ENCODE measurements around the gene FMN2. TPM values are rescaled to one million over a fixed set of nuclear protein-coding genes. Genes with fewer than 3 reads are reported as not detected.

The FMN2 gene
- total RNA-seq, 2 experiments from 2014 or later: not detected

DNA sequence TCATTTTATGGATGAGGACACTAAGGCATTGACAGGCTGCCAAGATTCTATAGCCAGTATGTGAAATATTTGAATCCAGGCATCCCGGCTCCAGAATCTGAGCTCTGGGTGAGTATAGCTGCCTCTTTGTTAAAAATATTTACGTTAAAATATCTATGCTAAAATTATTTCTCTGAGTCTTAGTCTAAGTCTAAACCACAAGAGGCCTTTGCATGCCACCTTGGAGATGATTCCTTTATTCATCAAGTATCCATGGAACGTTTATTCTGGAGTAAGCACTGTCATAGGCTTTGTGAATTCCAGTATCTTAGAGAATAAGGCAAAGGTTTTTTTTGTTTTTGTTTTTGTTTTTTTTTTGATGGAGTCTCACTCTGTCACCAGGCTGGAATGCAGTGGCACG, 403.9 kb downstream of the FMN2 start:
- ChIA-PET POLR2A (no interaction called here), CTCF (no interaction called here)
- H3K4me3 Mint-ChIP-seq: no peak overlapping the region
- Histone ChIP-seq H3K4me3 (ENCODE audit: low read length) (no peak overlapping the region), H3K36me3 (ENCODE audit: insufficient read depth, low read length) (no peaks in the 10 kb centered on the region), H3K4me1 (ENCODE audit: insufficient read depth, low read length) (no peaks in the 10 kb centered on the region), H3K27ac (ENCODE audit: low read depth in 1 of 2, low read length in 2 of 2) (no peak overlapping the region), H3K9me3 (ENCODE audit: control insufficient read depth in 1 of 2, insufficient read depth in 1 of 2, low read length in 2 of 2) (peaks cover 0 to 15% of the 10 kb centered on the region in 2 experiments), H3K27me3 (ENCODE audit: control insufficient read depth in 1 of 2, insufficient read depth in 2 of 2, low read length in 2 of 2) (no peaks in the 10 kb centered on the region)
- peaks cover 16% of the 10 kb centered on the region for H3K27me3 Mint-ChIP-seq
- peaks cover 3% of the 10 kb centered on the region for H3K9me3 Mint-ChIP-seq
- ATAC-seq (ENCODE audit: poor library complexity): no peak
- no peaks in the 10 kb centered on the region for H3K36me3 Mint-ChIP-seq (ENCODE audit: low read depth)
- no peaks in the 10 kb centered on the region for H3K4me1 Mint-ChIP-seq (ENCODE audit: low read depth)
- TF ChIP-seq, protein P1, sequence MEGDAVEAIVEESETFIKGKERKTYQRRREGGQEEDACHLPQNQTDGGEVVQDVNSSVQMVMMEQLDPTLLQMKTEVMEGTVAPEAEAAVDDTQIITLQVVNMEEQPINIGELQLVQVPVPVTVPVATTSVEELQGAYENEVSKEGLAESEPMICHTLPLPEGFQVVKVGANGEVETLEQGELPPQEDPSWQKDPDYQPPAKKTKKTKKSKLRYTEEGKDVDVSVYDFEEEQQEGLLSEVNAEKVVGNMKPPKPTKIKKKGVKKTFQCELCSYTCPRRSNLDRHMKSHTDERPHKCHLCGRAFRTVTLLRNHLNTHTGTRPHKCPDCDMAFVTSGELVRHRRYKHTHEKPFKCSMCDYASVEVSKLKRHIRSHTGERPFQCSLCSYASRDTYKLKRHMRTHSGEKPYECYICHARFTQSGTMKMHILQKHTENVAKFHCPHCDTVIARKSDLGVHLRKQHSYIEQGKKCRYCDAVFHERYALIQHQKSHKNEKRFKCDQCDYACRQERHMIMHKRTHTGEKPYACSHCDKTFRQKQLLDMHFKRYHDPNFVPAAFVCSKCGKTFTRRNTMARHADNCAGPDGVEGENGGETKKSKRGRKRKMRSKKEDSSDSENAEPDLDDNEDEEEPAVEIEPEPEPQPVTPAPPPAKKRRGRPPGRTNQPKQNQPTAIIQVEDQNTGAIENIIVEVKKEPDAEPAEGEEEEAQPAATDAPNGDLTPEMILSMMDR (IDR thresholded peaks at IDR 0.05): no peak
- intact Hi-C loops (cut with DNase I, micrococcal nuclease): no loop called here
- no peak overlapping the region for H3K27ac Mint-ChIP-seq
- DNase-seq: no peak

DNA sequence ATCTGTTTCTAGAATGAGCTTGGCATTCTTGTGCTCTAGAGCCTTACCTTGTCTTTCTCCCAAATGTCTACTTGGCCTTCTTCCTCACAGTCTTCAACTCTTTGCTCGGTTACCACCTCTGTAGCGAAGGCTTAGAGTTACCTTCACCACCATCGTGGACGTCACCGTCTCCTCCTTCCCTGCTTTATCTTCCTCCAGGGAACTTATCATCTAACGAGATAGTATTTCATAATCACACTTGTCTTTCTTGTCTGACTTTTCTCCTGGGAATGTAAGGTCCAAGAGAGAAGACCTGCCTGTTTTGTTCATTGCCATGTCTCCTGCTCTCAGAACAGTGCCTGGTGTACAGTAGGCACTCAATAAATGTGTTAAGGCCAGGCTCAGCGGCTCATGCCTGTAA, 404.7 kb downstream of the FMN2 start:
- CTCF ChIA-PET: no interaction called here
- no peak overlapping the region for H3K27ac ChIP-seq (ENCODE audit: low read depth in 1 of 2, low read length in 2 of 2)
- no peaks in the 10 kb centered on the region for H3K4me1 ChIP-seq (ENCODE audit: insufficient read depth, low read length)
- no peaks in the 10 kb centered on the region for H3K36me3 ChIP-seq (ENCODE audit: insufficient read depth, low read length)
- H3K27me3 ChIP-seq (ENCODE audit: control insufficient read depth in 1 of 2, insufficient read depth in 2 of 2, low read length in 2 of 2): no peaks in the 10 kb centered on the region
- peaks cover 3% of the 10 kb centered on the region for H3K9me3 Mint-ChIP-seq
- H3K4me1 Mint-ChIP-seq (ENCODE audit: low read depth): no peaks in the 10 kb centered on the region
- H3K27ac Mint-ChIP-seq: no peak overlapping the region
- intact Hi-C loops (cut with DNase I, micrococcal nuclease): no loop called here
- no peaks in the 10 kb centered on the region for H3K36me3 Mint-ChIP-seq (ENCODE audit: low read depth)
- no peak for ATAC-seq (ENCODE audit: poor library complexity)
- DNase-seq: no peak
- POLR2A ChIA-PET: no interaction called here
- H3K27me3 Mint-ChIP-seq: peaks cover 11% of the 10 kb centered on the region
- no peak overlapping the region for H3K4me3 ChIP-seq (ENCODE audit: low read length)
- H3K4me3 Mint-ChIP-seq: no peak overlapping the region
- peaks cover 0 to 15% of the 10 kb centered on the region in 2 experiments for H3K9me3 ChIP-seq (ENCODE audit: control insufficient read depth in 1 of 2, insufficient read depth in 1 of 2, low read length in 2 of 2)
- TF ChIP-seq, protein P1 (IDR thresholded peaks at IDR 0.05): no peak

DNA sequence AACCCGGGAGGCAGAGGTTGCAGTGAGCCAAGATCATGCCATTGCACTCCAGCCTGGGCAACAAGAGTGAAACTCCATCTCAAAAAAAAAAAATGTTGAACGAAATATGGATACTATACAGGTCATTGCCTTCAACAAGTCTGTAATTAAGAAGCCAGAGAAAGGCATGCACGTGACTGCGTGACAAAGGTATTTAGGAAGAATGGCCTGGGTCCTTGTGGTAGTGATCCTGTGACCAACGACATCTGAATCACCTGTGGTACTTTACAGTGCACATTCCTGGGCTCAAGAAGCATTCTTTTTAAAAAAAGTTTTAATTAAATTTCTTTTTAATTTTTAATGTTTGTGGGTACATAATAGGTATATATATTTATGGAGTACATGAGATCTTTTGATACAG, 405.3 kb downstream of the FMN2 start:
- TF ChIP-seq, protein P1 (IDR thresholded peaks at IDR 0.05): no peak
- Histone ChIP-seq H3K4me1 (ENCODE audit: insufficient read depth, low read length) (no peaks in the 10 kb centered on the region), H3K4me3 (ENCODE audit: low read length) (no peak overlapping the region), H3K27ac (ENCODE audit: low read depth in 1 of 2, low read length in 2 of 2) (no peak overlapping the region), H3K9me3 (ENCODE audit: control insufficient read depth in 1 of 2, insufficient read depth in 1 of 2, low read length in 2 of 2) (peaks cover 0 to 15% of the 10 kb centered on the region in 2 experiments), H3K27me3 (ENCODE audit: control insufficient read depth in 1 of 2, insufficient read depth in 2 of 2, low read length in 2 of 2) (no peaks in the 10 kb centered on the region), H3K36me3 (ENCODE audit: insufficient read depth, low read length) (no peaks in the 10 kb centered on the region)
- intact Hi-C loops (cut with DNase I, micrococcal nuclease): no loop called here
- Mint-ChIP-seq H3K4me1 (ENCODE audit: low read depth) (no peaks in the 10 kb centered on the region), H3K9me3 (peaks cover 3% of the 10 kb centered on the region), H3K4me3 (no peak overlapping the region), H3K27ac (no peak overlapping the region), H3K36me3 (ENCODE audit: low read depth) (no peaks in the 10 kb centered on the region), H3K27me3 (peaks cover 5% of the 10 kb centered on the region)
- DNase-seq: no peak
- CTCF ChIA-PET: no interaction called here
- POLR2A ChIA-PET: no interaction called here
- ATAC-seq (ENCODE audit: poor library complexity): no peak
